ENCODE results near the gene NELFB. TPM values are rescaled to one million over a fixed set of nuclear protein-coding genes. Genes with fewer than 3 reads are reported as not detected.
A peak's percentile ranks its signal among the peaks of the same experiment; 100 is the strongest.

Gene NELFB
- total and polyA plus RNA-seq, 9 of the 15 experiments (the other 6 are each of a cell fraction or from before 2014, with no cell fraction given) = 0.24 to 84.0 (median 29.7) TPM

DNA sequence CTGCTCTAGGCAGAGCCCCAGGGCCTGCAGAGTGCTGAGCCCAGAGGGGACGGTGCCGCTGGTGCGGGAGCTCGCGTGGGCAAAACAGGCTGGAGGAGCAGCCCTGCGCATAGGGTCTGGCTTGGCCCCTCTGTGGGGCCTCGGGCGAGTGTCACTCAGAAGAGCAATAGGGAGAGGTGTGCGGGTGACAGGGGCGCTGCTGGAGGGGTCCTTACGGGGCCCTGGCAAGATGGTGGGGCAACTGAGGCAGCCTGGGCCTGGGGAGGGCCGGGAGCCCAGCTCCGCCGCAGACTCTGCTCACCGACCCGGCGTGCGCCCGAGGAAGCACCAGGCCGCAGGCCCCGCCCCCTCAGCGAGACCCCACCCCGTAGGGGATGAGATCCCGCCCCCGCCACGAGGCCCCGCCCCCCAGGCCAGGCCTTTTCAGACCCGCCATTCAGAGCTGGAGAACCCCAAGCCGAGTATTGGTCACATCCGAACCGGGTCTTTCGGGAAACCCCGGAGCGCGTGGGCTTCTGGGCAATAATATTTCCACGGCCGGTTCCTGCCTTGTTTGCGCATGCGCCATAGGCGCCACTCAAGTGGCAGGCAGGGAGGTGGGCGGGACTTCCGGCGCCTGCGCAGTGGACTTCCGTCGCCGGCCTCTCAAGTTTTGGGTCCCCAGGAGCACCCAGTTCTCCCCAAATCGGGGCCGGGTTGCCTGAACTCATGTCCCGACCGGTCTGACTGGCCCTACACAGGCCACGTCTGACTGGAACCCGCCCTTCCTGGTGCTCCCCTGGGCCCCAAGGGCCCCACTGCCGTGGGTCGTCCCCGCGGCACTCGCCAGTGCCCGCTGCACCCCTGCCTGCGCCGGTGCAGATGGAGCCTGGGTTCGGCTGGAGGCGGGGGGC lies 31.8 kb upstream of the NELFB start (continued):
- TF ChIP-seq, protein P1, sequence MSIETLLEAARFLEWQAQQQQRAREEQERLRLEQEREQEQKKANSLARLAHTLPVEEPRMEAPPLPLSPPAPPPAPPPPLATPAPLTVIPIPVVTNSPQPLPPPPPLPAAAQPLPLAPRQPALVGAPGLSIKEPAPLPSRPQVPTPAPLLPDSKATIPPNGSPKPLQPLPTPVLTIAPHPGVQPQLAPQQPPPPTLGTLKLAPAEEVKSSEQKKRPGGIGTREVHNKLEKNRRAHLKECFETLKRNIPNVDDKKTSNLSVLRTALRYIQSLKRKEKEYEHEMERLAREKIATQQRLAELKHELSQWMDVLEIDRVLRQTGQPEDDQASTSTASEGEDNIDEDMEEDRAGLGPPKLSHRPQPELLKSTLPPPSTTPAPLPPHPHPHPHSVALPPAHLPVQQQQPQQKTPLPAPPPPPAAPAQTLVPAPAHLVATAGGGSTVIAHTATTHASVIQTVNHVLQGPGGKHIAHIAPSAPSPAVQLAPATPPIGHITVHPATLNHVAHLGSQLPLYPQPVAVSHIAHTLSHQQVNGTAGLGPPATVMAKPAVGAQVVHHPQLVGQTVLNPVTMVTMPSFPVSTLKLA (conservative IDR thresholded peaks at IDR 0.05) = peak; percentile 72 to 77
- TF ChIP-seq POLR2B (IDR thresholded peaks at IDR 0.05; ENCODE audit: low read depth, partially characterized antibody) = peak; percentile 84
- TF ChIP-seq SP2 (IDR thresholded peaks at IDR 0.05; ENCODE audit: extremely low read depth, low read depth, low read length, poor library complexity, severe bottlenecking) = peak; percentile 56
- TF ChIP-seq YY1 (IDR thresholded peaks at IDR 0.05; ENCODE audit: borderline replicate concordance in 1 of 3, control insufficient read depth in 1 of 3, extremely low read depth in 1 of 3, insufficient read depth in 3 of 3, insufficient read length in 1 of 3, insufficient replicate concordance in 2 of 3, low read depth in 1 of 3, low read length in 2 of 3) = peak in 2 of 3 experiments; percentile 82 to 83
- TF ChIP-seq, protein P2, sequence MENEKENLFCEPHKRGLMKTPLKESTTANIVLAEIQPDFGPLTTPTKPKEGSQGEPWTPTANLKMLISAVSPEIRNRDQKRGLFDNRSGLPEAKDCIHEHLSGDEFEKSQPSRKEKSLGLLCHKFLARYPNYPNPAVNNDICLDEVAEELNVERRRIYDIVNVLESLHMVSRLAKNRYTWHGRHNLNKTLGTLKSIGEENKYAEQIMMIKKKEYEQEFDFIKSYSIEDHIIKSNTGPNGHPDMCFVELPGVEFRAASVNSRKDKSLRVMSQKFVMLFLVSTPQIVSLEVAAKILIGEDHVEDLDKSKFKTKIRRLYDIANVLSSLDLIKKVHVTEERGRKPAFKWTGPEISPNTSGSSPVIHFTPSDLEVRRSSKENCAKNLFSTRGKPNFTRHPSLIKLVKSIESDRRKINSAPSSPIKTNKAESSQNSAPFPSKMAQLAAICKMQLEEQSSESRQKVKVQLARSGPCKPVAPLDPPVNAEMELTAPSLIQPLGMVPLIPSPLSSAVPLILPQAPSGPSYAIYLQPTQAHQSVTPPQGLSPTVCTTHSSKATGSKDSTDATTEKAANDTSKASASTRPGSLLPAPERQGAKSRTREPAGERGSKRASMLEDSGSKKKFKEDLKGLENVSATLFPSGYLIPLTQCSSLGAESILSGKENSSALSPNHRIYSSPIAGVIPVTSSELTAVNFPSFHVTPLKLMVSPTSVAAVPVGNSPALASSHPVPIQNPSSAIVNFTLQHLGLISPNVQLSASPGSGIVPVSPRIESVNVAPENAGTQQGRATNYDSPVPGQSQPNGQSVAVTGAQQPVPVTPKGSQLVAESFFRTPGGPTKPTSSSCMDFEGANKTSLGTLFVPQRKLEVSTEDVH (IDR thresholded peaks at IDR 0.05; ENCODE audit: low read depth, partially characterized antibody) = no peak
- no peak for TF ChIP-seq SIX5 (IDR thresholded peaks at IDR 0.05; ENCODE audit: borderline replicate concordance in 1 of 2, insufficient read depth in 1 of 2, low read depth in 1 of 2, low read length in 2 of 2)
- TF ChIP-seq DMBX1 (CRISPR knock-in tag; IDR thresholded peaks at IDR 0.05; ENCODE audit: borderline replicate concordance) = no peak
- TF ChIP-seq, protein P3, sequence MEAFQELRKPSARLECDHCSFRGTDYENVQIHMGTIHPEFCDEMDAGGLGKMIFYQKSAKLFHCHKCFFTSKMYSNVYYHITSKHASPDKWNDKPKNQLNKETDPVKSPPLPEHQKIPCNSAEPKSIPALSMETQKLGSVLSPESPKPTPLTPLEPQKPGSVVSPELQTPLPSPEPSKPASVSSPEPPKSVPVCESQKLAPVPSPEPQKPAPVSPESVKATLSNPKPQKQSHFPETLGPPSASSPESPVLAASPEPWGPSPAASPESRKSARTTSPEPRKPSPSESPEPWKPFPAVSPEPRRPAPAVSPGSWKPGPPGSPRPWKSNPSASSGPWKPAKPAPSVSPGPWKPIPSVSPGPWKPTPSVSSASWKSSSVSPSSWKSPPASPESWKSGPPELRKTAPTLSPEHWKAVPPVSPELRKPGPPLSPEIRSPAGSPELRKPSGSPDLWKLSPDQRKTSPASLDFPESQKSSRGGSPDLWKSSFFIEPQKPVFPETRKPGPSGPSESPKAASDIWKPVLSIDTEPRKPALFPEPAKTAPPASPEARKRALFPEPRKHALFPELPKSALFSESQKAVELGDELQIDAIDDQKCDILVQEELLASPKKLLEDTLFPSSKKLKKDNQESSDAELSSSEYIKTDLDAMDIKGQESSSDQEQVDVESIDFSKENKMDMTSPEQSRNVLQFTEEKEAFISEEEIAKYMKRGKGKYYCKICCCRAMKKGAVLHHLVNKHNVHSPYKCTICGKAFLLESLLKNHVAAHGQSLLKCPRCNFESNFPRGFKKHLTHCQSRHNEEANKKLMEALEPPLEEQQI (IDR thresholded peaks at IDR 0.05) = no peak
- 0 out of 2 replicates have a peak, but pooled peaks have one; percentile 65 for TF ChIP-seq ERF (CRISPR knock-in tag; IDR thresholded peaks at IDR 0.05)
- peak; percentile 89 for TF ChIP-seq C11orf30 (IDR thresholded peaks at IDR 0.05; ENCODE audit: low read depth)
- 0 out of 2 replicates have a peak, but pooled peaks have one; percentile 22 for TF ChIP-seq PHB (CRISPR knock-in tag; IDR thresholded peaks at IDR 0.05)
- TF ChIP-seq, protein P4, sequence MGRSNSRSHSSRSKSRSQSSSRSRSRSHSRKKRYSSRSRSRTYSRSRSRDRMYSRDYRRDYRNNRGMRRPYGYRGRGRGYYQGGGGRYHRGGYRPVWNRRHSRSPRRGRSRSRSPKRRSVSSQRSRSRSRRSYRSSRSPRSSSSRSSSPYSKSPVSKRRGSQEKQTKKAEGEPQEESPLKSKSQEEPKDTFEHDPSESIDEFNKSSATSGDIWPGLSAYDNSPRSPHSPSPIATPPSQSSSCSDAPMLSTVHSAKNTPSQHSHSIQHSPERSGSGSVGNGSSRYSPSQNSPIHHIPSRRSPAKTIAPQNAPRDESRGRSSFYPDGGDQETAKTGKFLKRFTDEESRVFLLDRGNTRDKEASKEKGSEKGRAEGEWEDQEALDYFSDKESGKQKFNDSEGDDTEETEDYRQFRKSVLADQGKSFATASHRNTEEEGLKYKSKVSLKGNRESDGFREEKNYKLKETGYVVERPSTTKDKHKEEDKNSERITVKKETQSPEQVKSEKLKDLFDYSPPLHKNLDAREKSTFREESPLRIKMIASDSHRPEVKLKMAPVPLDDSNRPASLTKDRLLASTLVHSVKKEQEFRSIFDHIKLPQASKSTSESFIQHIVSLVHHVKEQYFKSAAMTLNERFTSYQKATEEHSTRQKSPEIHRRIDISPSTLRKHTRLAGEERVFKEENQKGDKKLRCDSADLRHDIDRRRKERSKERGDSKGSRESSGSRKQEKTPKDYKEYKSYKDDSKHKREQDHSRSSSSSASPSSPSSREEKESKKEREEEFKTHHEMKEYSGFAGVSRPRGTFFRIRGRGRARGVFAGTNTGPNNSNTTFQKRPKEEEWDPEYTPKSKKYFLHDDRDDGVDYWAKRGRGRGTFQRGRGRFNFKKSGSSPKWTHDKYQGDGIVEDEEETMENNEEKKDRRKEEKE (IDR thresholded peaks at IDR 0.05; ENCODE audit: borderline replicate concordance in 1 of 2, control insufficient read depth in 1 of 2, low read depth in 2 of 2, low read length in 1 of 2) = no peak
- peak; percentile 75 for TF ChIP-seq ZNF143 (CRISPR knock-in tag; IDR thresholded peaks at IDR 0.05)
- peak; percentile 84; the same call in 1 of the 2 replicates for TF ChIP-seq NCOA1 (IDR thresholded peaks at IDR 0.05; ENCODE audit: low read depth)
